Left lung (tissue), 10 donors: ENCODE data around the gene CLCA1. TPM values are rescaled to one million over a fixed set of nuclear protein-coding genes. Genes with fewer than 3 reads are reported as not detected.

Experiments used
- ATAC-seq: fragments of 200-7000 bp; cut with Tn5 transposase; one replicate; pipeline ENCODE4 v1.9.1; 2020; ENCODE audit warnings: moderate library complexity
- DNase-seq, 4 donors: peaks; one replicate each; pipeline ENCODE4 v3.0.0-alpha.2; 2013 to 2020
- H3K27ac ChIP-seq, 2 donors: fragments of 200-600 bp; sonication (generic) in 1 of 2; one replicate each; pipeline versions ENCODE4 v1.5.0 to v1.8.0; 2020 to 2021
- H3K27me3 ChIP-seq, 2 donors: fragments of 200-600 bp; sonication (generic) in 1 of 2; one replicate each; pipeline versions ENCODE4 v1.5.0 to v1.8.0; 2020 to 2021
- H3K36me3 ChIP-seq, 2 donors: fragments of 200-600 bp; sonication (generic) in 1 of 2; one replicate each; pipeline versions ENCODE4 v1.5.0 to v1.8.0; 2020 to 2021
- H3K4me1 ChIP-seq, 2 donors: fragments of 200-600 bp; one replicate each; pipeline ENCODE4 v1.8.0; 2021
- H3K4me3 ChIP-seq, 2 donors: fragments of 200-600 bp; sonication (generic) in 1 of 2; one replicate each; pipeline versions ENCODE4 v1.5.0 to v1.8.0; 2020 to 2021; ENCODE audit warnings: mild to moderate bottlenecking in 1 of 2
- H3K9me3 ChIP-seq, 2 donors: fragments of 200-600 bp; sonication (generic) in 1 of 2; one replicate each; pipeline versions ENCODE4 v1.5.0 to v1.8.0; 2020 to 2021
- CTCF ChIP-seq, 2 donors: fragments of 200-600 bp; sonication (generic) in 1 of 2; IDR thresholded peaks; one replicate each; pipeline versions ENCODE4 v1.5.0 to v1.8.0; 2021; ENCODE audit warnings: antibody characterized with exemption in 2 of 2
- intact Hi-C, 2 donors: fragments of 100-400 bp; cut with DNase I; formaldehyde crosslinking; loops; one replicate each; pipeline versions ENCODE4 v1.11.2 to v1.14.2; 2022
- polyA plus RNA-seq, 6 donors: library from polyadenylated mRNA; unstranded; fragments of 120-200 nt; gene quantifications; one replicate each; pipeline ENCODE4 v1.2.1, GENCODE V29; 2013; ENCODE audit not compliant: insufficient read length in 6 of 6
- total RNA-seq, 2 donors: library from RNA; stranded (reverse); fragmentation: NEBNext Ultra II Directional; extraction: Animal tissue kit (Norgen Biotek cat#: 25700); gene quantifications; one replicate each; pipeline ENCODE4 v1.2.1, GENCODE V29; 2021
- donor health status: DM: no; HTN: yes; CAD: no.
- donor health status: DM: no; HTN: no; CAD: no.

CLCA1 gene
- total and polyA plus RNA-seq, 8 donors: not detected

- intact Hi-C loops: no loop called here
- ATAC-seq (no peak), DNase-seq (no peak)
- Histone ChIP-seq H3K9me3 (no peaks in the 10 kb centered on the region), H3K4me1 (no peaks in the 10 kb centered on the region), H3K36me3 (no peaks in the 10 kb centered on the region), H3K27ac (no peak overlapping the region), H3K4me3 (no peak overlapping the region), H3K27me3 (no peaks in the 10 kb centered on the region)
- TF ChIP-seq CTCF (IDR thresholded peaks at IDR 0.05): no peak
Measured at GRCh38 chr1:86477256-86477655, 8.5 kb downstream of the CLCA1 start.

- Histone ChIP-seq H3K36me3 (no peaks in the 10 kb centered on the region), H3K27ac (no peak overlapping the region), H3K4me1 (no peaks in the 10 kb centered on the region), H3K9me3 (no peaks in the 10 kb centered on the region), H3K4me3 (no peak overlapping the region), H3K27me3 (no peaks in the 10 kb centered on the region)
- no peak for TF ChIP-seq CTCF (IDR thresholded peaks at IDR 0.05)
- intact Hi-C loops: no loop called here
- DNase-seq: no peak
- ATAC-seq: no peak
Measured at GRCh38 chr1:86477682-86478081, 9.0 kb downstream of the CLCA1 start.

GRCh38 chr1:86478416-86479156 is 9.9 kb downstream of the CLCA1 start:
- no peaks in the 10 kb centered on the region for H3K4me1 ChIP-seq
- intact Hi-C loops: no loop called here
- no peak overlapping the region for H3K4me3 ChIP-seq
- ATAC-seq (no peak), DNase-seq (peak in 1 of 4 donors; percentile 32)
- TF ChIP-seq CTCF (IDR thresholded peaks at IDR 0.05): no peak
- H3K36me3 ChIP-seq: no peaks in the 10 kb centered on the region
- H3K27me3 ChIP-seq: no peaks in the 10 kb centered on the region
- H3K27ac ChIP-seq: no peak overlapping the region
- no peaks in the 10 kb centered on the region for H3K9me3 ChIP-seq

- no peaks in the 10 kb centered on the region for H3K9me3 ChIP-seq
- intact Hi-C loops: no loop called here
- ATAC-seq: no peak
- no peak for TF ChIP-seq CTCF (IDR thresholded peaks at IDR 0.05)
- no peak overlapping the region for H3K4me3 ChIP-seq
- H3K27me3 ChIP-seq: no peaks in the 10 kb centered on the region
- no peaks in the 10 kb centered on the region for H3K36me3 ChIP-seq
- no peak for DNase-seq
- no peaks in the 10 kb centered on the region for H3K4me1 ChIP-seq
- H3K27ac ChIP-seq: no peak overlapping the region
Measured at GRCh38 chr1:86481966-86482365, 13.2 kb downstream of the CLCA1 start.

GRCh38 chr1:86487131-86487810 is 18.5 kb downstream of the CLCA1 start:
- Histone ChIP-seq H3K4me3 (no peak overlapping the region), H3K27ac (no peak overlapping the region), H3K27me3 (no peaks in the 10 kb centered on the region), H3K36me3 (no peaks in the 10 kb centered on the region), H3K9me3 (no peaks in the 10 kb centered on the region), H3K4me1 (no peaks in the 10 kb centered on the region)
- intact Hi-C loops: no loop called here
- no peak for TF ChIP-seq CTCF (IDR thresholded peaks at IDR 0.05)
- ATAC-seq (peak; percentile 17), DNase-seq (no peak)
